ENCODE results near the gene LY6G6F.
A peak's percentile ranks its signal among the peaks of the same experiment; 100 is the strongest.

LY6G6F gene

GRCh38 chr6:31752739-31753319 is 46.2 kb downstream of the LY6G6F start:
- peak; percentile 44 for ATAC-seq
- H3K9me3 Mint-ChIP-seq, result no peaks in the 10 kb centered on the region
- peaks cover 18% of the 10 kb centered on the region for H3K36me3 Mint-ChIP-seq
- no peak overlapping the region for H3K4me3 Mint-ChIP-seq
- H3K4me1 Mint-ChIP-seq, result no peaks in the 10 kb centered on the region
- H3K27ac Mint-ChIP-seq, result no peak overlapping the region
- DNase-seq (ENCODE audit: low spot score in 2 of 2), result no peak

GRCh38 chr6:31758281-31758680 is 51.6 kb downstream of the LY6G6F start:
- Mint-ChIP-seq H3K4me1 (peaks cover 7% of the 10 kb centered on the region), H3K27ac (no peak overlapping the region), H3K4me3 (no peak overlapping the region), H3K36me3 (peaks cover 30% of the 10 kb centered on the region), H3K9me3 (no peaks in the 10 kb centered on the region)
- DNase-seq (ENCODE audit: low spot score in 2 of 2) (no peak), ATAC-seq (no peak)
